ENCODE results near the gene MICALL2. TPM values are rescaled to one million over a fixed set of nuclear protein-coding genes. Genes with fewer than 3 reads are reported as not detected.

The MICALL2 gene
- total RNA-seq, 6 experiments from 2014 or later: 8.2 to 23.8 (median 13.6) TPM

DNA sequence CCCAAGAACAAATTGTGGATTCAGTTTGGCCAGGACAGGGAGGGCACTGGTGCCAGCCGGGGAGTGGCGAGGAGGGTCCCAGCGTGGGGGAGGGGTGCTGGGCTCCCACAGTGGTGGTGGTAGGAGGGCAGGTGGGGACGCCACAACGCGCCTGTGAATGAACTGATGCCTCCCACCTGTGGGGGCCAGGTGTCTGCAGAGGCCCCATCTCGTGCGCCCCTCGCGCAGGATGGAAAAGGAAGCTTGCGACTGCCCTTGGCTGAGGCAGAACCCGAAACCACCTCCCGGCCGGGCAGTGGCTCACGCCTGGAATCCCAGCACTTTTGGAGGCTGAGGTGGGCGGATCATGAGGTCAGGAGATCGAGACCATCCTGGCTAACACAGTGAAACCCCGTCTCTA is 72.0 kb downstream of the MICALL2 start:
- Histone ChIP-seq H3K27ac (no peak overlapping the region), H3K27me3 (no peaks in the 10 kb centered on the region), H3K4me1 (no peaks in the 10 kb centered on the region), H3K36me3 (no peaks in the 10 kb centered on the region), H3K9me3 (no peaks in the 10 kb centered on the region), H3K4me3 (no peak overlapping the region)
- WGBS (ENCODE audit: insufficient coverage, low coverage, low lambda C conversion rate, missing lambda C conversion rate): 52% methylated on average over 8 of the region's 18 CpGs
- TF ChIP-seq POLR2A (IDR thresholded peaks at IDR 0.05): no peak
- TF ChIP-seq, protein P1, sequence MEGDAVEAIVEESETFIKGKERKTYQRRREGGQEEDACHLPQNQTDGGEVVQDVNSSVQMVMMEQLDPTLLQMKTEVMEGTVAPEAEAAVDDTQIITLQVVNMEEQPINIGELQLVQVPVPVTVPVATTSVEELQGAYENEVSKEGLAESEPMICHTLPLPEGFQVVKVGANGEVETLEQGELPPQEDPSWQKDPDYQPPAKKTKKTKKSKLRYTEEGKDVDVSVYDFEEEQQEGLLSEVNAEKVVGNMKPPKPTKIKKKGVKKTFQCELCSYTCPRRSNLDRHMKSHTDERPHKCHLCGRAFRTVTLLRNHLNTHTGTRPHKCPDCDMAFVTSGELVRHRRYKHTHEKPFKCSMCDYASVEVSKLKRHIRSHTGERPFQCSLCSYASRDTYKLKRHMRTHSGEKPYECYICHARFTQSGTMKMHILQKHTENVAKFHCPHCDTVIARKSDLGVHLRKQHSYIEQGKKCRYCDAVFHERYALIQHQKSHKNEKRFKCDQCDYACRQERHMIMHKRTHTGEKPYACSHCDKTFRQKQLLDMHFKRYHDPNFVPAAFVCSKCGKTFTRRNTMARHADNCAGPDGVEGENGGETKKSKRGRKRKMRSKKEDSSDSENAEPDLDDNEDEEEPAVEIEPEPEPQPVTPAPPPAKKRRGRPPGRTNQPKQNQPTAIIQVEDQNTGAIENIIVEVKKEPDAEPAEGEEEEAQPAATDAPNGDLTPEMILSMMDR (IDR thresholded peaks at IDR 0.05): no peak
- intact Hi-C loops (cut with DNase I): no loop called here
- DNase-seq (no peak), ATAC-seq (no peak)

DNA sequence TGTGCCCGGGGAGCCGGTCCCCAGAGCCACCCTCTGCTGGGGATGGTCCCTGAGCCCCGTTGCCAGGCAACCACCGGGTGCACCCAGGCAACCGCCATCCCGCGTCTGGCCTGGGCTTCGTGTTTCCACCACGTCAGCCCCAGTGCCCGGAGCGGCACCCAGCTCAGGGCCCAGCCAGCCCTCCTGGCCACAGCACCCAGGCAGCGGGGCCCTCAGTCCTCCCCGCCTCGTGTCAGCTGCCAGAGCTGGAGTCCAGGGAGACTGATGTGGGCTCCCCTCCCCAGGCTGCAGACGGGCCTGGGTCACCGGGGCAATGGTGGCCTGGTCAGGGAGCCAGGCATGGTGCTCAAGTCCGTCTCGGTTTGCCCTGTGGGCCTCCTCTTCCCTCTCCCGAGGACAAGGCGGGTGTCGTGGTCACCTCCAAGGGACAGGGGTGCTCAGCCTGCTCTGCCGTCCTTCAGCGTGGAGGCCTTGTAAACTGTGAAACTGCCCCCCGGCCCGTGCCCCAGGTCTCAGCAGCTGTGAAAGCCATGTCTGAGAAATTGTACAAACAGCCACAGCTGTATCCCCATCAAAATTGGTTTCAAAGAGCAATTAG is 72.5 kb downstream of the MICALL2 start:
- intact Hi-C loops (cut with DNase I): no loop called here
- no peaks in the 10 kb centered on the region for H3K27me3 ChIP-seq
- DNase-seq (no peak), ATAC-seq (no peak)
- H3K4me3 ChIP-seq: no peak overlapping the region
- H3K4me1 ChIP-seq: no peaks in the 10 kb centered on the region
- H3K9me3 ChIP-seq: no peaks in the 10 kb centered on the region
- no peak overlapping the region for H3K27ac ChIP-seq
- H3K36me3 ChIP-seq: no peaks in the 10 kb centered on the region
- TF ChIP-seq POLR2A (IDR thresholded peaks at IDR 0.05): no peak
- TF ChIP-seq, protein P1 (IDR thresholded peaks at IDR 0.05): no peak
- 13% methylated on average over 3 of the region's 25 CpGs for WGBS (ENCODE audit: insufficient coverage, low coverage, low lambda C conversion rate, missing lambda C conversion rate)

DNA sequence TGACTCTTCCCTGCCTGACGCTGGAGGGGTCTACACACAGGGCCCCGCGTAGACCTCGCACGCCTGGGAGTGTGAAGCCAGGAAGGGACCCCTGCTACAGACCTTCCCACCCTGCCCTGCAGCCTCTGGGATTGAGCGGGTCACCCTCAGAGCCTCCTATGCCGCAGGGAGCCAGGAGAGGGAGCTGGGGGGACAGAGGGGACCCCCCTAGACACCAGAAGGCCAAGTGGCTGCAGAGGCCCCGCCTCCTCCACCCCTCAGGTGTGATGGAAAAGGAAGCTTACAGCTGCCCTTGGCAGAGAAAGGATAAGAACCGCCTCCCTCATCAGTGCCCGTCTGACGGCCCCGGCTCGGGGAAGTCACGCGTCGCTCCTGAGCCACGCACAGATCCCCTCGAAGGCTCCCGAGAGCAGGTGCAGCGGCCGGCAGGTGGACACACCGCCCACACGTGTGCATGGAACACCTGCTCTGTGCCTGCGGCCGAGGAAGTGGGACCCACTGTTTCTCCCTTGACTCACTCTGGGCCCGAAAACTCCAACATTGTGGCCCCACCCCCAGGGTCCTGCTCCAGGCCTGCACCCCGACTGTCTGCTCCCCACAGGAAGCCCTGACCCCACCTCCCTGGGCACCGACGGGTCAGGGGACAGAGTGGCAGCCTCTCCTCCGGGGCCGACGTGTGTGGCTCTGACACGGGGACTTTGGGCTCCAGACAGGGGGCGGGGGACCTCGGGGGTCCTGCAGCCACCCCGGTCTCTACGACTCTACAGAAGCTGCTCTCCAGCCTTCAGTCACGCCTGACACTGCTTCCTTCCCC is 73.3 kb downstream of the MICALL2 start:
- no peaks in the 10 kb centered on the region for H3K4me1 ChIP-seq
- WGBS (ENCODE audit: insufficient coverage, low coverage, low lambda C conversion rate, missing lambda C conversion rate): 50% methylated on average over 2 of the region's 38 CpGs
- intact Hi-C loops (cut with DNase I): no loop called here
- no peak overlapping the region for H3K4me3 ChIP-seq
- DNase-seq (no peak), ATAC-seq (no peak)
- H3K36me3 ChIP-seq: no peaks in the 10 kb centered on the region
- no peaks in the 10 kb centered on the region for H3K9me3 ChIP-seq
- TF ChIP-seq, protein P1 (IDR thresholded peaks at IDR 0.05): no peak
- TF ChIP-seq POLR2A (IDR thresholded peaks at IDR 0.05): no peak
- no peaks in the 10 kb centered on the region for H3K27me3 ChIP-seq
- no peak overlapping the region for H3K27ac ChIP-seq

DNA sequence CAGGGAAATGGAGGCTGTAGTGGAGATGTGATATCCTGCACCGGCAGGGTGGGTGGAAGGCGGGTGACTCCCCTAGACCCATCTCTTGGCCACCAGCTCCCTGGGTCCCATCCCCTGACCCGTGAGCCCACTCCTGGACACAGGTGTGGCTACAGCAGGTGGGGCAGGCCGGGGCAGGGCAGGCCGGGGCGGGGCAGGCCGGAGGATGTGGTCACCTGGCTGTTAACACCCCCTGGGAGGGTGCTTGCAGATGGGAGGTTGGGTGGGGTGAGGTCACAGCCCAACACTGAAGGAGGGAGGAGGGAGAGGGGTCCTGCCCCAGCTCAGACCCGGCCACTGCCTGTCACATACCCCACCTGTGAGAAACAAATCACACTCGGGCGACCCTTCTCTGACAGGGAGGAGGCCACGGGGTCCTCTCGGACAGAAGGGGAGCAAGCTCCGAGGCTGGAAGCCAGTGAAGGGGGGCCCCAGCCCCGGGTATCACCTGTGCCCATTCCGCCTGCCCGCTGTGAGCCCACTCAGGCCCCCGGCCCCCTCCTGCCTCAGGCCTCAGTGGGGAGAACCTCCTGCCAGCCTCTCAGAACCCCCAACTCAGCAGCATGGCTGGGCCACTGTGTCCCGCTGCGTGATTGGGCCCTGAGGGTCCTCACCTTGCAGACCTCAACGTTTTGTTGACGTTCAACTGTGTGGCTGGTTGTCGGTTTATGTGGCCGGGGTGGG is 74.0 kb downstream of the MICALL2 start:
- Histone ChIP-seq H3K27me3 (no peaks in the 10 kb centered on the region), H3K36me3 (no peaks in the 10 kb centered on the region), H3K4me1 (no peaks in the 10 kb centered on the region), H3K9me3 (no peaks in the 10 kb centered on the region), H3K27ac (no peak overlapping the region), H3K4me3 (no peak overlapping the region)
- DNase-seq: no peak
- peak in 1 of 4 donors; percentile 17 for ATAC-seq
- no peak for TF ChIP-seq POLR2A (IDR thresholded peaks at IDR 0.05)
- TF ChIP-seq, protein P1 (IDR thresholded peaks at IDR 0.05): no peak
- 34% methylated on average over 6 of the region's 23 CpGs for WGBS (ENCODE audit: insufficient coverage, low coverage, low lambda C conversion rate, missing lambda C conversion rate)
- intact Hi-C loops (cut with DNase I): no loop called here

Other genes starting within 250 kb of the MICALL2 start
- gene UNCX, start 226.6 kb downstream of the MICALL2 start, total RNA-seq: not detected
- 10 to 100 TPM; 30.1 to 49.6 (median 41.2) TPM for gene INTS1, start 44.9 kb upstream of the MICALL2 start, total RNA-seq
- 10 to 100 TPM in 4 of 6 experiments, 1 to 10 TPM in 2; 6.9 to 29.7 (median 13.1) TPM for gene MAFK, start 71.2 kb upstream of the MICALL2 start, total RNA-seq
- gene TMEM184A, start 96.7 kb upstream of the MICALL2 start, total RNA-seq: 10 to 100 TPM; 15.1 to 32.8 (median 26.7) TPM
- gene PSMG3, start 110.6 kb upstream of the MICALL2 start, total RNA-seq: 10 to 100 TPM in 2 of 6 experiments, 1 to 10 TPM in 4; 7.6 to 28.1 (median 9.2) TPM
- gene ELFN1, start 210.8 kb upstream of the MICALL2 start, total RNA-seq: 10 to 100 TPM in 1 of 6 experiments, 1 to 10 TPM in 5; 5.4 to 13.0 (median 7.5) TPM

Data from right lobe of liver (tissue), 6 donors.